CD4-positive, alpha-beta T cell (primary cell): Measurements from ENCODE around the gene ATP2B2. TPM values are rescaled to one million over a fixed set of nuclear protein-coding genes. Genes with fewer than 3 reads are reported as not detected.

Experiments
- ATAC-seq: fragments of 200-7000 bp; cut with Tn5 transposase; one replicate; pipeline ENCODE4 v1.10.0; 2022; ENCODE audit warnings: mild to moderate bottlenecking; ENCODE audit not compliant: poor library complexity
- CTCF ChIA-PET: fragments of 350-600 bp; sonication (Branson Sonifier 250); formaldehyde crosslinking; loops from one replicate; lab custom pipeline; 2021; ENCODE audit warnings: antibody characterized with exemption, inconsistent platforms; lab: Charles Lee
- POLR2A ChIA-PET: fragments of 350-600 bp; sonication (Branson Sonifier 250); formaldehyde crosslinking; loops from one replicate; lab custom pipeline; 2021; ENCODE audit warnings: antibody characterized with exemption, inconsistent platforms; lab: Charles Lee
- DNase-seq, 14 experiments: peaks; one replicate each; pipeline ENCODE4 v3.0.0-alpha.2; 2013 to 2020; ENCODE audit warnings: mixed read lengths in 2 of 14
- H3K27ac ChIP-seq, 2 donors: one replicate each; pipeline versions ENCODE4 v1.5.1 to v1.7.0; 2013; ENCODE audit warnings: low read length in 2 of 2, low read depth in 1 of 2, mild to moderate bottlenecking in 1 of 2
- H3K27me3 ChIP-seq, 2 experiments: 1 replicate in 1 of 2; 2 replicates in 1 of 2; pipeline versions ENCODE4 v1.6.1 to v1.7.0; 2013; ENCODE audit warnings: low read length in 2 of 2, control low read depth in 1 of 2, mild to moderate bottlenecking in 1 of 2, moderate library complexity in 1 of 2; ENCODE audit not compliant: insufficient read depth in 2 of 2, control insufficient read depth in 1 of 2
- H3K36me3 ChIP-seq: one replicate; pipeline ENCODE4 v1.6.1; 2013; ENCODE audit warnings: low read length, control low read depth; ENCODE audit not compliant: insufficient read depth
- H3K4me1 ChIP-seq: one replicate; pipeline ENCODE4 v1.6.1; 2013; ENCODE audit warnings: low read length, control low read depth; ENCODE audit not compliant: insufficient read depth
- H3K4me3 ChIP-seq: one replicate; pipeline ENCODE4 v1.5.1; 2013; ENCODE audit warnings: mild to moderate bottlenecking, low read length, moderate library complexity
- H3K9me3 ChIP-seq, 2 experiments: 1 replicate in 1 of 2; 2 replicates in 1 of 2; pipeline versions ENCODE4 v1.6.1 to v1.7.0; 2013; ENCODE audit warnings: low read length in 2 of 2, mild to moderate bottlenecking in 2 of 2, control low read depth in 1 of 2, moderate library complexity in 1 of 2; ENCODE audit not compliant: control insufficient read depth in 1 of 2, insufficient read depth in 1 of 2
- H3K27ac Mint-ChIP-seq: one replicate; pipeline ENCODE4 v1.8.0; 2020; ENCODE audit warnings: mixed read lengths
- H3K27me3 Mint-ChIP-seq: one replicate; pipeline ENCODE4 v1.8.0; 2021; ENCODE audit warnings: mixed read lengths
- H3K36me3 Mint-ChIP-seq: one replicate; pipeline ENCODE4 v1.8.0; 2021; ENCODE audit warnings: low read depth, mixed read lengths
- H3K4me1 Mint-ChIP-seq: one replicate; pipeline ENCODE4 v1.8.0; 2021; ENCODE audit warnings: low read depth, mixed read lengths
- H3K4me3 Mint-ChIP-seq: one replicate; pipeline ENCODE4 v1.8.0; 2020; ENCODE audit warnings: mild to moderate bottlenecking, mixed read lengths
- H3K9me3 Mint-ChIP-seq: one replicate; pipeline ENCODE4 v1.8.0; 2020; ENCODE audit warnings: mixed read lengths
- CTCF ChIP-seq: fragments of 200-600 bp; IDR thresholded peaks from one replicate; pipeline ENCODE4 v1.8.0; 2022; ENCODE audit warnings: antibody characterized with exemption, mild to moderate bottlenecking
- intact Hi-C, 2 experiments: fragments of 100-400 bp; cut with DNase I in 1 of 2; cut with micrococcal nuclease in 1 of 2; formaldehyde crosslinking; loops; one replicate each; pipeline versions ENCODE4 v1.15.1 to v1.9.0; 2023 to 2025; cut with DNase I, micrococcal nuclease
- total RNA-seq, 174 experiments: library from RNA in 2 of 174; stranded (reverse) in 2 of 174; gene quantifications; one replicate each; pipeline ENCODE4 v1.2.3 and lab custom pipeline; 2021 to 2026

Gene ATP2B2
- total RNA-seq, 2 experiments from 2014 or later: not detected

GRCh38 chr3:10327592-10327991 lies 177.8 kb downstream of the ATP2B2 start:
- TF ChIP-seq CTCF: no peak
- Histone ChIP-seq H3K36me3 (no peaks in the 10 kb centered on the region), H3K4me3 (no peak overlapping the region), H3K4me1 (no peaks in the 10 kb centered on the region), H3K9me3 (no peaks in the 10 kb centered on the region), H3K27me3 (peaks cover 5 to 11% of the 10 kb centered on the region in 2 experiments), H3K27ac (no peak overlapping the region)
- no peaks in the 10 kb centered on the region for H3K36me3 Mint-ChIP-seq
- CTCF ChIA-PET: no interaction called here
- peaks cover 23% of the 10 kb centered on the region for H3K27me3 Mint-ChIP-seq
- H3K27ac Mint-ChIP-seq: no peak overlapping the region
- intact Hi-C loops: no loop called here
- H3K9me3 Mint-ChIP-seq: no peaks in the 10 kb centered on the region
- ATAC-seq: no peak
- H3K4me1 Mint-ChIP-seq: no peaks in the 10 kb centered on the region
- DNase-seq: no peak
- no peak overlapping the region for H3K4me3 Mint-ChIP-seq
- POLR2A ChIA-PET: no interaction called here

- POLR2A ChIA-PET: interaction anchor here (3.2 kb wide), 1 partner anchor 390 kb away, joined by 23 read pairs; the partner anchor contains the start of gene CRELD1
These were observed 183.1 kb downstream of the ATP2B2 start for GRCh38 chr3:10322352-10322710.

GRCh38 chr3:10321630-10322351 lies 183.6 kb downstream of the ATP2B2 start:
- Histone ChIP-seq H3K36me3 (peaks cover 22% of the 10 kb centered on the region), H3K27me3 (peaks cover 0 to 3% of the 10 kb centered on the region in 2 experiments), H3K9me3 (no peaks in the 10 kb centered on the region), H3K27ac (no peak overlapping the region), H3K4me3 (peak overlapping the region; percentile 77), H3K4me1 (peaks cover 34% of the 10 kb centered on the region)
- H3K27ac Mint-ChIP-seq: peak overlapping the region; percentile 91
- intact Hi-C loops: loop anchor here (1.0 to 5.0 kb wide), 10 partner anchors 63 to 1354 kb away; partner anchors contain the start of genes ARPC4 (in 1 of the 2), ATG7 (in 1 of the 2), BRK1 (in 1 of the 2) and CRELD1 (in 1 of the 2)
- TF ChIP-seq CTCF: no peak
- CTCF ChIA-PET: interaction anchor here (0.7 to 1.6 kb wide), 4 partner anchors 71 to 513 kb away, joined by 3 to 6 read pairs (median 3); partner anchors contain the start of gene CRELD1
- peaks cover 32% of the 10 kb centered on the region for H3K4me1 Mint-ChIP-seq
- H3K36me3 Mint-ChIP-seq: peaks cover 17% of the 10 kb centered on the region
- POLR2A ChIA-PET: interaction anchor here (0.5 to 3.2 kb wide), 13 partner anchors 11 to 672 kb away, joined by 3 to 23 read pairs (median 4); partner anchors contain the start of genes CRELD1, EMC3, JAGN1 and MTMR14
- peaks cover 3% of the 10 kb centered on the region for H3K27me3 Mint-ChIP-seq
- peak overlapping the region; percentile 87 for H3K4me3 Mint-ChIP-seq
- DNase-seq: no peak
- ATAC-seq: no peak
- no peaks in the 10 kb centered on the region for H3K9me3 Mint-ChIP-seq

More at GRCh38 chr3:10322352-10322710, 183.1 kb downstream of the ATP2B2 start:
- CTCF ChIA-PET: interaction anchor here (0.7 kb wide), 4 partner anchors 48 to 514 kb away, joined by 3 to 4 read pairs (median 3); no protein-coding TSS in a partner anchor
- Histone ChIP-seq H3K27me3 (peaks cover 0 to 3% of the 10 kb centered on the region in 2 experiments), H3K36me3 (peaks cover 18% of the 10 kb centered on the region), H3K4me1 (peaks cover 32% of the 10 kb centered on the region), H3K27ac (no peak overlapping the region), H3K4me3 (no peak overlapping the region), H3K9me3 (no peaks in the 10 kb centered on the region)
- Mint-ChIP-seq H3K4me3 (peak overlapping the region; percentile 87), H3K27ac (peak overlapping the region; percentile 91), H3K27me3 (peaks cover 6% of the 10 kb centered on the region), H3K9me3 (no peaks in the 10 kb centered on the region), H3K36me3 (peaks cover 11% of the 10 kb centered on the region), H3K4me1 (peaks cover 32% of the 10 kb centered on the region)
- intact Hi-C loops: loop anchor here (5.0 kb wide), 6 partner anchors 390 to 1355 kb away; partner anchors contain the start of genes ARPC4 (in 1 of the 2), ATG7 (in 1 of the 2), CRELD1 (in 1 of the 2) and TADA3 (in 1 of the 2)
- peak; percentile 34 for TF ChIP-seq CTCF
- ATAC-seq: no peak
- peak in 3 of 14 experiments; percentile 32 to 53 (median 47) for DNase-seq
